ENCODE measurements around the gene SLC6A9.

- TF ChIP-seq, protein P1, sequence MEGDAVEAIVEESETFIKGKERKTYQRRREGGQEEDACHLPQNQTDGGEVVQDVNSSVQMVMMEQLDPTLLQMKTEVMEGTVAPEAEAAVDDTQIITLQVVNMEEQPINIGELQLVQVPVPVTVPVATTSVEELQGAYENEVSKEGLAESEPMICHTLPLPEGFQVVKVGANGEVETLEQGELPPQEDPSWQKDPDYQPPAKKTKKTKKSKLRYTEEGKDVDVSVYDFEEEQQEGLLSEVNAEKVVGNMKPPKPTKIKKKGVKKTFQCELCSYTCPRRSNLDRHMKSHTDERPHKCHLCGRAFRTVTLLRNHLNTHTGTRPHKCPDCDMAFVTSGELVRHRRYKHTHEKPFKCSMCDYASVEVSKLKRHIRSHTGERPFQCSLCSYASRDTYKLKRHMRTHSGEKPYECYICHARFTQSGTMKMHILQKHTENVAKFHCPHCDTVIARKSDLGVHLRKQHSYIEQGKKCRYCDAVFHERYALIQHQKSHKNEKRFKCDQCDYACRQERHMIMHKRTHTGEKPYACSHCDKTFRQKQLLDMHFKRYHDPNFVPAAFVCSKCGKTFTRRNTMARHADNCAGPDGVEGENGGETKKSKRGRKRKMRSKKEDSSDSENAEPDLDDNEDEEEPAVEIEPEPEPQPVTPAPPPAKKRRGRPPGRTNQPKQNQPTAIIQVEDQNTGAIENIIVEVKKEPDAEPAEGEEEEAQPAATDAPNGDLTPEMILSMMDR (IDR thresholded peaks at IDR 0.05) = no peak
- TF ChIP-seq EZH2 (IDR thresholded peaks at IDR 0.05; ENCODE audit: borderline replicate concordance, insufficient read depth, low read depth, low read length, poor library complexity, severe bottlenecking) = no peak
Observed at GRCh38 chr1:44029911-44030604, 1.2 kb downstream of the SLC6A9 start.

All from B cell (primary cell).